Mucosa of stomach (tissue), 1 donor: ENCODE measurements around the gene MFN1.
A peak's percentile ranks its signal among the peaks of the same experiment; 100 is the strongest.

Experiments used
- H3K27me3 ChIP-seq: one replicate; pipeline ENCODE4 v1.7.0; 2013; ENCODE audit warnings: mild to moderate bottlenecking, low read length; ENCODE audit not compliant: control insufficient read depth, insufficient read depth
- H3K36me3 ChIP-seq: one replicate; pipeline ENCODE4 v1.7.0; 2013; ENCODE audit warnings: low read length; ENCODE audit not compliant: control insufficient read depth, insufficient read depth
- H3K4me1 ChIP-seq: one replicate; pipeline ENCODE4 v1.7.0; 2013; ENCODE audit warnings: mild to moderate bottlenecking, low read length; ENCODE audit not compliant: control insufficient read depth, insufficient read depth
- H3K4me3 ChIP-seq: one replicate; pipeline ENCODE4 v1.7.0; 2013; ENCODE audit warnings: low read length
- H3K9ac ChIP-seq: one replicate; pipeline ENCODE4 v1.7.0; 2013; ENCODE audit warnings: mild to moderate bottlenecking, low read length, moderate library complexity
- H3K9me3 ChIP-seq: one replicate; pipeline ENCODE4 v1.7.0; 2013; ENCODE audit warnings: mild to moderate bottlenecking, low read length, moderate library complexity; ENCODE audit not compliant: control insufficient read depth
- donor health status: Pancreatic carcinoma.

Gene MFN1

DNA sequence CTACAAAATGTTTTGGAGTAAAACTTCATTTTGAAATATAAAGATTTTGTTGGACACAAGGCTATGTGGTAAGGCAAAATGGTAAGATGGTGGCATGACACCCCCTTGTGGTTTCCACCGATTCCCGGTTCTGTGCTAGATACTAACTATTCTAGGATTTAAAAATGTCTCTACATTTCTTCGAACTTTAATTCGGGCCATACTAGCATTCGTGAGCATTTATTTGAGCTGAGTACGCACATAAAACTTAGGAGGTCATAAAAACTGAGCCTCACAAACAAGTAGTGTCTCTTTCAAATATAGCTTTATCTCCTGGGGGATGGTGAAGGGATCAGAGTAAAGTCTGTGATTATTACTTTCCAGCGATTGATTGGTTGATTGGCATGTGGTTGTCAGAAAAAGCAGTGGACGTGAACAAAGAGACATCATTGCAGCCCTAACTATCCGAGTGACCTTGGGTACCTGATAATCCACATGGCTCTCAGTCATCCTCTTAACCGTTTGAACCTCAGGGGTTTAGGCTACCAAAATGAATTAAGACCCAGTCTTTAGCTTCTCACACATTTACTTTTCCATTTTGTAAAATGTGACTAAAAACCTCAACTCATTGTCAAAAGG is 25.7 kb upstream of the MFN1 start:
- Histone ChIP-seq H3K4me3 (no peak overlapping the region), H3K9me3 (no peaks in the 10 kb centered on the region), H3K9ac (no peak overlapping the region), H3K4me1 (peaks cover 5% of the 10 kb centered on the region), H3K27me3 (no peaks in the 10 kb centered on the region), H3K36me3 (no peaks in the 10 kb centered on the region)

DNA sequence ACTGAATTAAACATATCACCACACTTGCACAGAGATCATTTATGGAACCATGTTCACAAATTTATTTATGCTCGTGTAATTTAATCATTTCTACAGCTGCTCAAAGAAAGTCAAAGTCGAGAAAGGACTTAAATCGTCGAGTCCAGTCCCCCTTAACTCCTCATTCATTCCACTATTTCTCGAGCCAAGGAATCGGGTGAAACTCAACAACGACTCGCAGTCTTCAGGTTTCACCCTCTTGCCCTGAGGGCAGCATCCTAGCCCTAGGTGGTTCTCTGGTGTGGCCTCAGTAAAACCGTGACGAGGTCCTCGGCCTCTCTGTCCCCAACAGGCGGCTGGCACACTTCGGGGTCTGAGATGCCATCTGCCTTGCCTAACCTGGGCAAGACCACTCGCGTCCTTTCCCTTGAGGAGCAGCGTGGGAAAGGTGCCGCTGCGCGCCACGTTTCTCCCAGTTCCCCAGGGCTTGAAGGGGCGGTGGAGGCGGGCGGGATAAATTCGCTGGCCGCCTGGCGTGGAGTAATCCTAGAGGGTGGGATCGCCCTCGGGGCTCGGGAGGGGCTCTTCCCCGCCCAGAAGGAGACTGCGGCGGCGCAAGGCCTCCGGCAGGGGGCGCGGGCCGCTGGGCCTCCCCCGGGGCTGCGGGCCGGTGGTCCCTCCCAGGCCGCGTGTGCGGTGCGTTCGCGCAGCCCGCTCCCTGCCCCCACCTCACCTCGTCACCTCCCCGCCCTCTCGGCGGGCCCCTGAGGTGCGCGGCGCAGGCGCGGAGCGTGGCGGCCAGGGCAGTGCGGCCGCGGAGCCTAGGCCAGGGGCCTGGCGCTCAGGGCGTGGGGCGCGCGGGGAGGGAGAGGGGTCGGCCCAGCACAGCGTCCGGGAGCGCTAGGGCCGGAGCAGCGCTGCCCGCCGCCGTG is 25.0 kb upstream of the MFN1 start, which contains the start of gene ZNF639:
Gene ZNF639 (plus strand): TSS at position 746 of the 911 bp plus-strand sequence. CDS start 5,263 bp downstream, outside the sequence.
- no peaks in the 10 kb centered on the region for H3K27me3 ChIP-seq
- no peaks in the 10 kb centered on the region for H3K36me3 ChIP-seq
- no peaks in the 10 kb centered on the region for H3K9me3 ChIP-seq
- H3K9ac ChIP-seq, result peak within 1 kb of the TSS; percentile 79
- peak within 1 kb of the TSS; percentile 66 for H3K4me3 ChIP-seq
- H3K4me1 ChIP-seq, result peaks cover 5% of the 10 kb centered on the region

DNA sequence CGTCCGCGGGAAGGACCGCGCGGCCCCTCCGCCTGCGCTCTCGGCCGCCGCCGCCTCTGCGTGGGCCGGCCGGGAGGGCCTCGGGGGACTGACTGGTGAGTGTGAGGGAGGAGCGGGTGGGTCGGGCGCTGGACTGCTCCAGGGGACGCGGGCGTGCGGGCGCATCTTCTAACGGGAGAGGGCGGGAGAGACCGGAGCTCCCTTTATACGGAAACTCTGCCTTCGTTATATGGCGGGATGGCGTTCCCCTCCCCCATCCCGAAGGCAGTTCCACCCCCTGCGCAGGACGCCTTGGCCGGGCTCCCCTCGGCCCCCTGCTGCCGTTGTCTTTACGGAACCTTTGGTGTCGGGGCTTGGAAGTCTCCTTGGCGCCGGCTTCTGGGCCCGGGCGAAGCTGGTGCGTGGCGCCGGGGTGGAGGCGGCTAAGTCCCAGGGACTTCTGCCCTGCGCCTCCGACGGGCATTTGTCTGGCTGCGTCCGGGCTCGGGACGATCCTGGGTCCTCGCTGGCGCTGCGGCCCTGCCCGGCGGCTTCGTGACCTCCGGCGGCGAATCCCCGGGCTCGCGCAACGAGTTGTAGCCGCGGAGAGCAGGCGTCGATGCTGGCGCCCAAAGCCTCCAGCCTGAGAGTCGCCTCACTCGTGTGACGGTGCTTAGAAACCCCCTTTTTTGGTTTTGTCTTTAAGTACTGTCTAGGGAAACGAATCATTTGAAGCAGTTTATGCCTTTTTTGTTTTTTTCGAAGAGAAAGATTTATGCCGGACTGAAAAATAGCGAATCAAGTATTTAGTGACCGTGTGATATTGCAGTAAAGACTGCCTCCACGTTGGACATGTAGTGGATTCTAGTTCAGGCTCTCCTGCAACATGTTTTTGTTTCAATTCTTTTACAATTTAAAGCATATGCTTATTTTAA is 24.1 kb upstream of the MFN1 start:
- Histone ChIP-seq H3K4me3 (peak overlapping the region; percentile 66), H3K9ac (peak overlapping the region; percentile 79), H3K9me3 (no peaks in the 10 kb centered on the region), H3K4me1 (peaks cover 5% of the 10 kb centered on the region), H3K27me3 (no peaks in the 10 kb centered on the region), H3K36me3 (no peaks in the 10 kb centered on the region)

DNA sequence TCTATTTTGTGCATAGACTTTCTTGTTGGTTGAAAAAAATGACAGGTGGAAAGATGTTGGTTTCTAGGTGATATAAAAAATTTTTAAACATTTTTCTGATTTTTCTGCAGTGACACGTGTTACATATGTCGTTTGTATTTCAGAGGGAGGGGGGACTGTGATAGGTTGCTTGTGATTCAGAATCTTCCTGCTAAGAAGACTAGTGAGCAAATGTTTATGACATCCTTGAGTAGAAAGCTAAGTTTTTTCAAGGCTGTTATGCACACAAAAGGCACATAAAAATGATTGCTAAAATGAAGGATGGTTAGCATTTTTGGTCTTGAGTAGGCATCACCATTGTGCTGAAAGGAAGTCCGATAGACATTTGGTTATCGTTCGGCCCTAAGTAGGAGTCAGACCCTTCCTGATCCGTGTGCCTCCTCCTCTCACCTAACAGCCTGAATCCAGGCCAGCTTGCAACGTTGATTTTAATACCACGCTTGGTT is 23.2 kb upstream of the MFN1 start:
- Histone ChIP-seq H3K9ac (peak overlapping the region; percentile 79), H3K27me3 (no peaks in the 10 kb centered on the region), H3K4me1 (peaks cover 5% of the 10 kb centered on the region), H3K4me3 (peak overlapping the region; percentile 66), H3K9me3 (no peaks in the 10 kb centered on the region), H3K36me3 (no peaks in the 10 kb centered on the region)

DNA sequence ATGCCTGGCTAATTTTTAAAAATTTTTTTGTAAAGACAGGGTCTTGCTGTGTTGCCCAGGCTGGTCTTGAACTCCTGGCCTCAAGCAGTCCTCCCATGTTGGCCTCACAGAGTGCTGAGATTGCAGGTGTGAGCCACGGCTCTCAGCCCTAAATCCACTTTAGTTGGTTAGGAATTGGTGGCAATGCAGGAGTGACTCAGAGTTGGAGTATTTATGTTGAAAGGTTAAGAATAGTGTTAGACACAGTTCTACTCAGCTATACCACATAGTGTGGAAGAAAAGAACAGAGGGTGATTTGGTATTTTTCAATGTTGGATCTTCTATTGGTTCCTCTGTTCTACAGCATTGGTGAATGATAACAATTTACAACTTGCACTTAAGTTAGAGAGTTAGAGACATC is 17.1 kb upstream of the MFN1 start:
- H3K4me3 ChIP-seq, result no peak overlapping the region
- H3K4me1 ChIP-seq, result no peaks in the 10 kb centered on the region
- no peaks in the 10 kb centered on the region for H3K9me3 ChIP-seq
- H3K9ac ChIP-seq, result no peak overlapping the region
- no peaks in the 10 kb centered on the region for H3K36me3 ChIP-seq
- no peaks in the 10 kb centered on the region for H3K27me3 ChIP-seq

DNA sequence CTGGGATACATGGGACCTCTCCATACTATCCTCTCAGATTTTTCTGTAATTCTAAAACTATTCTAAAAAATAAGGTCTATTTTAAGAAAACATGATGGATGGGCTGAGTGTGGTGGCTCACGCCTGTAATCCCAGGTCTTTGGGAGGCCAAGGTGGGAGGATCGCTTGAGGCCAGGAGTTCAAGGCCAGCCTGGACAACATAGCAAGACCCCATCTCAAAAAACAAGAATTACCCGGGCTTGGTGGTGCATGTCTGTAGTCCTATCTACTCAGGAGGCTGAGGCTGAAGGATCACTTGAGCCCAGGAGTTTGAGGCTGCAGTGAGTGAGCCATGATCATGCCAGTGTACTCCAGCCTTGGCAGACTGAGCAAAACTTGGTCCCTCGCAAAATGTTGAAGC is 15.3 kb upstream of the MFN1 start:
- Histone ChIP-seq H3K9ac (no peak overlapping the region), H3K9me3 (no peaks in the 10 kb centered on the region), H3K36me3 (no peaks in the 10 kb centered on the region), H3K4me3 (no peak overlapping the region), H3K4me1 (no peaks in the 10 kb centered on the region), H3K27me3 (no peaks in the 10 kb centered on the region)

DNA sequence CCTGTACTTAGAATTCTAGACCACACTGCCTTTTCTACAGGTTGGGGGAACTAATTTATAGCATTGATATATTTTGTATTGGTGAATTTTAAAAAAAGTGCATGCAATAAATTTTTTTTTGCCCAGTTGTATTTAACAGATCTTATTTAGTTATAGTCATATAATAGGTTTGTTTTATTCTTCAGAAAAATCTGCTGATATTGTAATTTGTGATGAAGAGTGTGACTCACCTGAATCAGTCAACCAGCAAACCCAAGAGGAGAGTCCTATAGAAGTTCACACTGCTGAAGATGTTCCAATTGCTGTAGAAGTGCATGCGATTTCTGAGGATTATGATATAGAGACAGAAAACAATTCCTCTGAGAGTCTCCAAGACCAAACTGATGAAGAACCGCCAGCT is 14.4 kb upstream of the MFN1 start:
- no peaks in the 10 kb centered on the region for H3K4me1 ChIP-seq
- no peaks in the 10 kb centered on the region for H3K36me3 ChIP-seq

DNA sequence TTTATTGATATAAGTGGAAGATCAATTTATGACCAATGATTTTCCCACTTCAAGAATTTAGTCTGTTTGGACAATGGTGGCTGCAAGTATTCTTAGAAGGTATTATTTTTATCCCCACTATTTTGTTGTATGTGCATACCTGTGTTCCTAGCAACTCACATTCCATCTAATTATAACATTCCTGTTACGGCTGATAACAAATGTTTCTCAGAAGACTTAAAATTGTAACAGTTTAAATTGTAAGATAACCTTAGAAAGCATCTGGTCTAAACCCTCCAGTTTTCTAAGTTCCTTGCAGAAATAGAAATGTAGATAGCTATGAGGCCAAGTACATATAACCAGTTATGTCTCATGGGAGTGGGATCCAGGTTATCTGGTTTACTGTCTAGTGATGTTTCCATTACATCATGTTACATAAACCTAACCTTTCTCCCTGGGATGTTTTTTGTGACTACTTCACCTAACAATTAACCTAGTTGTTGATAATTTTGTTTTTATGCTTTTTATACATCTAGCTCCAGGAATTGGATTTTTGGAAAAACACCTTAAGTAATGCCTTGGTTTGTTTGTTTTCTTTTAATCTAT is 11.1 kb upstream of the MFN1 start:
- no peaks in the 10 kb centered on the region for H3K4me1 ChIP-seq
- H3K9me3 ChIP-seq, result no peaks in the 10 kb centered on the region
- H3K27me3 ChIP-seq, result no peaks in the 10 kb centered on the region
- H3K36me3 ChIP-seq, result no peaks in the 10 kb centered on the region
- H3K9ac ChIP-seq, result no peak overlapping the region
- no peak overlapping the region for H3K4me3 ChIP-seq

More for the DNA sequence above, 14.4 kb upstream of the MFN1 start:
- H3K4me3 ChIP-seq, result no peak overlapping the region
- H3K9me3 ChIP-seq, result no peaks in the 10 kb centered on the region
- H3K9ac ChIP-seq, result no peak overlapping the region
- no peaks in the 10 kb centered on the region for H3K27me3 ChIP-seq

DNA sequence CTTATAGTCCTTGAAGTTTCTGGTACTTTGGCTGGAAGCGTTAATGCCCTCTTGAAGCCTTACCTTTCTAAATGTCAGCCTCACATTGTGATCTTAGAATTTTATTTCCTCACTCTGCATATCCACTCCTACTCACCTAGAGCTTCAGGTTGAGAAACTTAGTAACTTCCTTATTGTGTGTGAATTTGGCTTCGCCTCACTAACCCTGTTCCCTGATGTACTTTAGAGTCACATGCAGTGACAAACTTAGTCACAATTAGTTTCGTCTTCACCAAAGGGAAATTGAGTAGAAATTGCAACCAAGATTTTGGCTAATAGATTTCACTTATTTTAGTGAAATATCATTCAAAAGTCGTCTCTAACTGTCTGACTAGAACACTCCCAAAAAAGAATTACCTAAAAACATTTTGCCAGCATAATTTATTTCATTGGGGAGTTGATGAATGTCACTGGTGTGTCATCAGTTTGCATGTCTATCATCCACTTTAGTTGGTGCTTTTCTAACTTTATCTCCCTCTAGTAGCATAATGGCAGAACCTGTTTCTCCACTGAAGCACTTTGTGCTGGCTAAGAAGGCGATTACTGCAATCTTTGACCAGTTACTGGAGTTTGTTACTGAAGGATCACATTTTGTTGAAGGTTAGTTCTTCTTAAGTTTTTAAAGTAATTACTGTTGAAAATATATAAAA is 960 bp downstream of the MFN1 start:
- Histone ChIP-seq H3K36me3 (no peaks in the 10 kb centered on the region), H3K4me1 (peaks cover 10% of the 10 kb centered on the region), H3K9me3 (no peaks in the 10 kb centered on the region), H3K9ac (peak overlapping the region; percentile 81), H3K27me3 (no peaks in the 10 kb centered on the region), H3K4me3 (peak overlapping the region; percentile 77)

DNA sequence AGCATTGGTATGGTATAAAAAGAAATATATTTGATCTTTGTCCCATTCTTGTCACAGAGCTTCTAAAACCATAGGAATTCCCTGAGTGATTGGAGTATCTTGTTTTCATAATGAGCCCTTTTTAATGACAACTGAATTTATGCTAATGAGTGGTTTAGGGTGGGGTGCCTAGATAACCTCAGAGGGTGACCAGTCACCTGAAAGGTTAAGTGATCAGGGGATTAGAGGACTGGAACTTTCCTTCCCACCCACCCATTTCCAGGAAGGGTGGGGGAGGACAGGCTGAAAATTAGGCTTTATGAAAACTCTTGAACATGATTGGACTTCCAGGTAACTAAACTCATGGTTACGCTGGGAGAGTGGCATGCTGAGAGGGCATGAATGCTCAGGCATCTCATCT is 8.5 kb downstream of the MFN1 start:
- Histone ChIP-seq H3K9me3 (no peaks in the 10 kb centered on the region), H3K4me1 (no peaks in the 10 kb centered on the region), H3K27me3 (no peaks in the 10 kb centered on the region), H3K36me3 (no peaks in the 10 kb centered on the region), H3K4me3 (no peak overlapping the region), H3K9ac (no peak overlapping the region)

DNA sequence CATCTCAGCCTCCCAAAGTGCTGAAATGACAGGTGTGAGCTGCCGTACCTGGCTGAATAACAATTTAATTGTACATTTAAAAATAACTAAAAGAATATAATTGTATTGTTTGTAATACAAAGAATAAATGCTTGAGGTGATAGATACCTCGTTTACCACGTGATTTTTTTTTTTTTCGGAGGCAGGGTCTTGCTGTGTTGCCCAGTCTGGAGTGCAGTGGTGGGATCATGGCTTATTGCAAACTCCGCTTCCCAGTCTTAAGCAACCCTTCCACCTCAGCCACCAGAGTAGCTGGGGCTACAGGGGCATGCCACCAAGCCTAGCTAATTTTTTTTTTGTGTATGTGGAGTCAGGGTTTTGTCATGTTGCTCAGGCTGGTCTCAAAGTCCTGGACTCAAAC is 15.8 kb downstream of the MFN1 start:
- H3K9ac ChIP-seq, result no peak overlapping the region
- no peaks in the 10 kb centered on the region for H3K4me1 ChIP-seq
- no peak overlapping the region for H3K4me3 ChIP-seq
- H3K9me3 ChIP-seq, result no peaks in the 10 kb centered on the region
- H3K36me3 ChIP-seq, result no peaks in the 10 kb centered on the region
- no peaks in the 10 kb centered on the region for H3K27me3 ChIP-seq
